ENCODE results near the gene PTPRU.

GRCh38 chr1:29317916-29318530 is 81.7 kb downstream of the PTPRU start:
- TF ChIP-seq CTCF (IDR thresholded peaks at IDR 0.05; ENCODE audit: low read length) (no peak), EZH2 (optimal IDR thresholded peaks at IDR 0.05; ENCODE audit: low read depth, low read length) (no peak)
